Activated CD8-positive, alpha-beta memory T cell treated with anti-CD3 and anti-CD28 coated beads for 1 hour (primary cell): ENCODE data around the gene SLC5A2.
"Not testable (repeated sequence)": the region's sequence is repeated elsewhere in the genome, so short reads cannot be mapped to it uniquely, and the experiment has no call there.

ENCODE experiments used
- DNase-seq, 2 donors: peaks; one replicate each; pipeline ENCODE4 v3.0.0-alpha.2; 2020; ENCODE audit warnings: low read depth in 1 of 2; ENCODE audit errors: extremely low read depth in 1 of 2

SLC5A2 gene

DNA sequence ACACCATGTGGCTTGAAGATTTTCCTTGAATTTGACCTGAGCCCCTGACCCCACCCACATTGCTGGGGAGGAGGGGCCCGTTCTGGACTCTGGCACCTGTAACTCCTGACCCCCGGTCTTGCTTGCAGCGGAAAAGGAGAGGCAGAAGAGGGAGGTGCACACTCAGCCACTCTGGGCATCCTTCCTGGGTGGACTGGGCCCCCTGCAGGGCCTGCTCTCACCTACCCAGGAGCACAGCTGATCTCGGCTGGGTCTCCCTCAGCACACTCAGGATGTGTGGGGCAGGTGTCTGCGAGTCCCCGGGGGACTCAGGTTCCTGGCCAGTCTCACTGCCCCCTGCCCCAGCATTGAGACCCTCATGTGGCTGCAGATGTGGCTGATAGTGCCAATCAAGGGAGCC, 40.8 kb downstream of the SLC5A2 start:
- not testable (repeated sequence) for DNase-seq

DNA sequence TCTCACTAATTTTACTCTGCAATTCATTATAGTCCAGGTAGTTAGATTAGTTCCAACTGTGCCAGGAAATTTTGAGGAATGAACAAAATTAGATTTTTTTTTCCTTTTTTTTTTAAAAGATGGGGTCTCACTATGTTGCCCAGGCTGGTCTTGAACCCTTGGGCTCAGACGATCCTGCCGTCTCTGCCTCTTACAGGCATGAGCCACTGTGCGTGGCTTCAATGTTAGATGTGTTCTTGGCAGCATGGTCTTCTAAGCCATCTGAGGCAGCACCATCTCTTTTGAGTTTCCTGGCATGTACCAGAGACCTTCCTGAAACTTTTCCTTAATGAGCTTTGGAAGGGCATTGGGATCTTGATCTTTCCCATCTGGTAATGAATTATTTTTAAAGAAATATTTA, 42.2 kb downstream of the SLC5A2 start:
- no peak for DNase-seq

DNA sequence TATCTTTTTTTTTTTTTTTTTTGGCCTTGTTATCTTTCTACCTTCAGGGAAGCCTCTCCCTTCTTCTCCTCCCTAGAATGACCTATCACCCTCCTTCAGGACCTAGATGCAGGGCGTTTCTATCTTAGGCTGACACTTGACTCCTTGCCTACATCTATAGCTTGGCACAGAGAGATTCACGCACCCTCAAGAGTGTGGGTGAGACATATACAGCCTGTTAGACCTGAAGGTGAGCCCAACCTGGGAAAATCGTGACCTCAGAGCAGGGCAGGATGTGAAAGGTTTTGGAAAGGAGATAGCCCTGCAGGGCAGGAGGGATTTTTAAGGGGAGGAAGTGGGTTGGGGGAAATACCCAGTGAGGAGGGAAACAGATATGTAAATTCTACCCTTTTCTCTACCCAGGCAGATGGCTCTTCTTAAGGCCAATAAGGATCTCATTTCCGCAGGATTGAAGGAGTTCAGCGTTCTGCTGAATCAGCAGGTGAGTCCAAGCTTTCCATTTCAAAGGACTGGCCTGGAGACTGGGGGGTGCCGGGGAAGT, 44.9 kb downstream of the SLC5A2 start, which contains the start of gene AHSP:
AHSP (plus strand) TSS at position 167 of the 541 bp plus-strand sequence; CDS start at position 407, 240 bp downstream.
- DNase-seq, result no peak

DNA sequence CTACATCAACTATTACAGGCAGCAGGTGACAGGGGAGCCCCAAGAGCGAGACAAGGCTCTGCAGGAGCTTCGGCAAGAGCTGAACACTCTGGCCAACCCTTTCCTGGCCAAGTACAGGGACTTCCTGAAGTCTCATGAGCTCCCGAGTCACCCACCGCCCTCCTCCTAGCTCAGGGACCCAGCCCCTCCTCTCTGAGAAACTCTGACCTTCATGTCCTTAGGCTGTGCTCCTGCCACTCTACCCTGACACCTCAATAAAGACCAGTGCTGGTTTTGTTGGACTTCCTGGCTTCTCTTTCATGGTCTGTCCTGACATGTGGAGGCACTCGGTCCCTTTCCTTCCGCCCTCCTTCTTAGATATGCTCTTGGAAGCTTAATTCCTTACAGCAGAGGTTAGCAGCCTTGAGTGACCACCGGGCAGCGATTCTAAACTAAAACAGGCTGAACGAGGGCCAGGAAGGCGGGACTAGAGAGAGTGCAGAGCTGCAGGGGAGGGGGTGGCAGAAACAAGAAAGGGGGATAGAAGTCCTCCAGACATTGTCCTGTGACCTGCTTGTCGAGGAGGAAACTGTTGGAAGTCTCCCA, 45.7 kb downstream of the SLC5A2 start:
- DNase-seq, result no peak

DNA sequence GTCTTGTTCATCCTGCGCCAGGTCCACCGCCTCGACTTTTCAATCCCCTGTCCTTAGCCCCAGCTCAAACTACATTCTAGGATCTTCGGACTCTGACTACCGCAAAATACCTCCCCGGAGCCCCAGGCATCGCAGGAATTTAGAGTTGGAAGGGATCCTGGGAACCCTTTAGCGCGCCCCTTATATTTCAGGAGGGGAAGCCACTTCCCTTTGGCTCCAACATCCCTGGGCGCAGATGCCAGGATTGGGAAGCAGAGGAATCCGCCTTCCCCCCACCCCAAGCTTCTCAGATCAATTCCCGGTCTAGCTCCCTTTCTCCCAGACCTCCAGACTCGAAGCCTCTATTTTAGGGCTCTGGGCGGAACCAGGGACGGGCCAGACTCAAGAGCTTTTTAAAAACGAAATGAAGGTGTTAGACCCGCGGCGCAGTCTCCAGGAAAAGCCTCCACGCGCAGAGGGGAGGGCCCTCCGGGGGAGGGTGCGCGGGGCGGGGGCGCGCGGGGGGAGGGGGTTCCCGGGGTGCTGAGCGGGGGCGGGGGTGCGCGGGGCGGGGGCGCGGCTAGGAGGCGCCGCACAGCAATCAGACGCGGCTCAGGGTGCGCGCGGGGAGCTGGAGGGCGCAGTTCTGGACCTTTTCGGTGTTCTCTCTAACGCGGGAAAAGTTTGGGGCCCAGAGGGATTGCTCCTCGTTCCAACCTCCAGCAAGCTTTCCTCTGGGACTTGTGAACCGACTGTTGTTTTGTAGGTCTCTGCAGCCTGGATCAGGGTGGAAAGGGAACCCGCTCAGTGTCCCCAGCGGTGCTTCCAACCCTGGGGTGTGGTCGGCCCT, 46.4 kb downstream of the SLC5A2 start:
- DNase-seq, result no peak

DNA sequence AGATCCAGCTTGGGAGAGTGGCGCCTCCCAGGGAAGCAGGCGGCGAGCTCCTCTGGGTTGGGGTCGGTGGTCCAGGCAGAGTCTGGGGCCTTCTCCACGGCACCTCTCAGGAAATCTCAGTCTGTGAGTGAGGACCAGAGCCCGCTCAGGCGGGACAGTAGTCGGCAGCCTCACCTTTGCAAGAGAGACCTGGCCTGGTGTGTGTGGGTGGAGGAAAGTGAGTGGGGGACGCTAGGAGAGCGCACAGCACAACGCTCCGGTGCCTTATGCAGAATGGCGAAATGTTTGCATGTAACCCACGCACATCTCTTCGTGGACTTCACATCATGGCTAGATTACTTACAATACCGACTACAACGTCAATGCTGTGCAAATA, 47.0 kb downstream of the SLC5A2 start:
- DNase-seq, result no peak

DNA sequence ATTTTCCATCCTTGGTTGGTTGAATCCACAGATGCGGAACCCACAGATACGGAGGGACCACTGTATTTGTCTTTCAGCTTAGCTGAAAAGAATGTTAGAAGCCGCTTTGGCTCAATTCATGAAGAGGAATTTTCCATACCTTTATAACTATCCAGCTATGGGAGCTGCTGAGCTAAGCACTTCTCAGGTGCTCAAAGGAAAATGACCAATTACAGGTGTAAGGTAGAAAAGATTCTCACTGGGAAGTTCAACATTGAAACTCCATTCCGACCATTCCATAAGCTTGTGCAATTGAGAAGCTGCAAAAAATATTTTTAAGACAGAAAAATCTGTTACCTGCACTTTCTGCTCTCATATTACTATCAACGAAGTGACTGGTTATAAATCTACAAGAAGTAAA, 47.5 kb downstream of the SLC5A2 start:
- no peak for DNase-seq

DNA sequence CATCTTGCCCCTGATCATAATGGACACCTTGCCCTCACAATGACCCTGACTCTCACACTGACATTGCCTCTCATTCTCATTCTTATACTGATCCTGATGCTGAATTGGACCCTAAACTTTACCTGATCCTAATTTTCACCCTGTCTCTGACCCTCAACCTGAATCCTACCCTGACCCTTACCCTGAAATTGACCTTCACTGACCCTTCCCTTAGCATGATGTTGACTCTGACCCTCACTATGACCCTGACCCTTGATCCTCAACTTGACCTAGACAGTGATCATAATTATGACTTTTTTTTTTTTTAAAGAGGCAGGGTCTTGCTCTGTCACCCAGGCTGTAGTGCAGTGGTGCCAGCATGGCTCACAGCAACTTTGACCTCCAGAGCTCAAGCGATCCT, 48.2 kb downstream of the SLC5A2 start:
- no peak for DNase-seq

DNA sequence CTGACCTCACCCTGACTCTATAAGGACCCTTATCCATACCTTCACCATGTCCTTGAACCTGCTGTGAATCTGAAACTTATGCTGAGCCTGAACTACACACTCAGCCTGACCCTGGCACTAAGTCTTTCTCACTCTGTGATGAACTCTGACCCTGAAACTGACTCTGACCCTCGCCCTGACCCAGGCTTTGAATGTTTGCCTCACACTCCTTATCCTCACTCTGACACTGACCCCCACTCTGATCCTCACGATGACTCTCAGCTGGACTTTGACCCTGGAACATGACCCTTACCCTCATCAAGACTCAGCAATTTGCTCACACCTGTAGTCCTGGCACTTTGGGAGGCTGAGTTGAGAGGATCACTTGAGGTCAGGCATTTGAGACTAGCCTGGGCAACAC, 49.2 kb downstream of the SLC5A2 start:
- DNase-seq, result no peak

DNA sequence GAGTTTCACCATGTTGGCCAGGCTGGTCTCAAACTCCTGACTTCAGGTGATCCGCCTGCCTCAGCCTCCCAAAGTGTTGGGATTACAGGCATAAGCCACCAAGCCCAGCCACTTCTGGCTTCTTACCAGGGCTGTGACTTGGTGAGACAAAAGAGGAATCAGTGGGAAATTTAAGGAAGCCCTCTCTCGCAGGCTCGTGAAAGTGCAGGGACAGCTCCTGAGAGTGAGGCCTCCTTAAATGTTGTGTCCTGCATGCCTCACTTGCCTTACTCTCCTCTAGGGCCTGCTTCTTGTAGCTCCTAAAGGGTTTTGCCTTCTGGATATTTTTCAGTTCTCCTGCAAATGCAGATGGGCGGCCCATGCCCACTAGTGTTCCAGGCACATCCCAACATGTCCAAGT, 50.0 kb downstream of the SLC5A2 start:
- DNase-seq, result no peak

DNA sequence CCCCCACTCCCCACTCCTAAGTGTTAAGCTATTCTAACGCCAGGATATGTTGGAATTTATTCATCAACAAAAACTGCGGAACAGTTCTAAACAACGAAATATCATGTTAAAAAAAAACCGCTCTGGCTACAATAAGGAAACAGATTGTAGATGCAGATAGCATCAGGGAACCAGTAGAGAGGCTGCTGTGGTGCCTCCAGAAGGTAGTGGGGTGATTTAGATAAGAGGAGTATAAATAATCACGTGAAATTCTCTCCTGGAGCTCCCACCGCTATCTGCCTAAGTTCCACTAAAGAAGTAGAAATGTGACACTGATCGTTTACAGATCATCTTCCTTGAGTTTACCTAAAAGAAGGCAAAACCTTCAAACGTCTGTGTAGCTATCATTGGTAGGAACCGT, 52.8 kb downstream of the SLC5A2 start:
- DNase-seq, result no peak

DNA sequence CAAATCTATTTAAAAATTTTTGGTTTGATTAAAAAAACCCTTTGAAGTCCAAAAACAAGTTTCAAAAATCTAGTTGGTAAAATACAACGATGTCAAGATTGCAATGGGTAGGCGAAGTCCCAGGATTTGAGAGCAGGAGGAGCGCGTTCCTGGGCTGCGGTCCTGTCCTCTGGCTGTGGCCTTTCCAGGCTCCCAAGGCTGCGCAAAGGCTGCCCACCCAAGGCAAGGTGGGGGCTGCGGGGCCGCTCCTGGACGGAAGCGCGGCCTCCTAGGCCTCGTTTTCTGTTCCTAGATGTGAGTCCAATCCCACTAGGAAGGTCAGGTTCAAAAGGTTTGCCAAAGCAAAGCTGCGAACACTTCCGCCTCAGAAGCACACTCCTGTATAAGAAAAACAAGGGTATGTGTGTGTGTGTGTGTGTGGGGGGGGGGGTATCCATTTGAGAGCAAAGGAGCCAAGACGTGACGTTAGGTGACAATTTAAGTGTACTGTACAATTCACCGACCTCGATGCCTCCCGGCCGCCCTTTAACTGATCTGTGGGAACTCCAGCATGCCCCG, 54.0 kb downstream of the SLC5A2 start:
- no peak for DNase-seq

DNA sequence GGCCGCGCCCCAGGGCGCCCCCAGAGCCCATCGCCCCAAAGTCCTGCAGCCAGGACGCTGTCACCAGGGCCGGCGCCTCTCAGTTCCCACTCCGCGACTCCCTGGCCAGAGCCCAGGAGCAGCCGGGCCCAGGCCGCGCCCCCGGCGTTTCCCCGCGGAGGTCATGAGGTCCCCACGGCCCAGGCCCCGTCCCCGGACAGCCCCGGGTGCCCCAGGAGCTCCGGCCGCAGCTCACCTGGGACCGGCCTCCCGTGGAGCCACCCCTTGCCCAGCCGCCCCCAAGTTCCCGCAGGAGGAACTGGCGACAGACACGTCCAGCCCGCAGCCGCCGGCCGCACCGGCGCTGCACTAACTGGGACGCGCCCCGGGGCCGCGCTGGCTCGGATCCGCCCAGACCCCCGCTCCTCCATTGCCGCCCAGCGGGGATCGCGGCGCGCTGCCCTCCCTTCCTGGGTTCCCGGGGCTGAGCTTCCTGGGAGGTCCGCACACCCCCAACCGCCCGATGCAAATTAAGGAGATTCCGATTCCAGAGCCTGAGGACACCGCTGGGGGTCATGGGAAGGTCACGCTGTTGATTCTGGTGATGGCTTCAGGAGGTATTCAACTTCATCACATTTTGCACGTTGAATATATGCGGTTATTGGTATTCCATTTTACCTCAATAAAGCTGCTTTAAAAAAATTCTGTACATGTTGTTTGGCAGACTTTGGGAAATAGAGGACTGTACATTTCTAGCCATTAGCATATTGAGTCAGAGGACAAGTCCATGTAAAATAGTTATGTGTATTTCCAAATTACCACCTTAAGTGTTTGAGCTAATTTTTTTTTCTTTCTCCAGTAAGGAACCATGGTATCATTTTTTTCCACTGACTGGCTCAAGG, 54.7 kb downstream of the SLC5A2 start:
- no peak for DNase-seq

DNA sequence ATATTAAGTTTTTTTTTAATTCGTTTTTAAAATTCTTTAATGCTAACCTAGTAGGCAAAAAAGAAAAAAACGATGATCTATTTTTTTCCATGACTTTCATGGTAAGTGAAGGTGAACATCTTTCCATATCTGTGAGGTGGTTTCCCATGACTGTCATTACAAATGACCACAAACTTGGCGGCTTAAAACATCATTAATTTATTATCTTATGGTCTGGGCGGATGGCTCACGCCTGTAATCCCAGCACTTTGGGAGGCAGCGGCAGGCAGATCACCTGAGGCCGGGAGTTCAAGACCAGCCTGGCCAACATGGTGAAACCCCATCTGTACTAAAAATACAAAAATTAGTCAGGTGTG, 55.3 kb downstream of the SLC5A2 start:
- not testable (repeated sequence) for DNase-seq

DNA sequence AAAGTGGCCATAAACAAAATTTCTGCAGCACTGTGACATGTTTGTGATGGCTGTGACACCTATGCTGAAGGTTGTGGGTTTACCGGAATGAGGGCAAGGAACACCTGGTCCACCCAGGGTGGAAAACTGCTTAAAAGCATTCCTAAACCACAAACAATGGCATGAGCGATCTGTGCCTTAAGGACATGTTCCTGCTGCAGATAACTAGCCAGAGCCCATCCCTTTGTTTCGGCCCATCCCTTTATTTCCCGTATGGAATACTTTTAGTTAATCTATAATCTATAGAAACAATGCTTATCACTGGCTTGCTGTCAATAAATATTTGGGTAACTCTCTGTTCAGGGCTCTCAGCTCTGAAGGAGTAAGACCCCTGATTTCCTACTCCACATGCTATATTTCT, 56.8 kb downstream of the SLC5A2 start:
- not testable (repeated sequence) for DNase-seq
